HG03097 (cell line): Measurements from ENCODE around the gene CYBRD1.

Experiments
- ATAC-seq: cut with Tn5 transposase; IDR thresholded peaks from one replicate; pipeline ENCODE4 v1.9.1; 2021; ENCODE audit not compliant: unreplicated experiment, low FRiP score

The CYBRD1 gene

GRCh38 chr2:171595456-171595855 lies 73.2 kb downstream of the CYBRD1 start:
- ATAC-seq, result no peak

GRCh38 chr2:171595896-171596295 lies 73.6 kb downstream of the CYBRD1 start:
- ATAC-seq, result no peak

- ATAC-seq, result peak; percentile 63
Measured at GRCh38 chr2:171598713-171599319, 76.5 kb downstream of the CYBRD1 start.

- ATAC-seq, result no peak
Measured at GRCh38 chr2:171600126-171600525, 77.9 kb downstream of the CYBRD1 start.

GRCh38 chr2:171602352-171602751 lies 80.1 kb downstream of the CYBRD1 start:
- ATAC-seq, result no peak
